PFSK-1 (cell line): ENCODE measurements around the gene TRPM5.

Source experiments
- FOXP2 ChIP-seq: optimal IDR thresholded peaks from 2 replicates; pipeline ENCODE3; 2011; ENCODE audit warnings: borderline replicate concordance, control low read depth, inconsistent platforms; ENCODE audit not compliant: insufficient read depth; ENCODE audit errors: extremely low read length, extremely low read depth
- POLR2AphosphoS5 ChIP-seq: IDR thresholded peaks from 2 replicates; pipeline ENCODE4 v1.6.1; 2012; ENCODE audit warnings: low read depth, mild to moderate bottlenecking, control low read depth, low read length, moderate library complexity
- SIN3A ChIP-seq: IDR thresholded peaks from 2 replicates; pipeline ENCODE4 v1.6.1; 2012; ENCODE audit warnings: mild to moderate bottlenecking, low read length, moderate library complexity, borderline replicate concordance; ENCODE audit not compliant: insufficient read depth
- TAF1 ChIP-seq: IDR thresholded peaks from 2 replicates; pipeline ENCODE4 v1.6.1; 2012; ENCODE audit warnings: low read length, control low read depth, borderline replicate concordance; ENCODE audit not compliant: insufficient read depth
- TF ChIP-seq, protein P1 (sequence below), 2 experiments: IDR thresholded peaks; 2 replicates each; pipeline versions ENCODE4 v1.6.1 to v1.8.0; 2011 to 2012; ENCODE audit warnings: low read depth in 2 of 2, low read length in 2 of 2, control low read depth in 1 of 2, inconsistent platforms in 1 of 2, mild to moderate bottlenecking in 1 of 2, moderate library complexity in 1 of 2; ENCODE audit not compliant: insufficient read depth in 1 of 2

The TRPM5 gene

GRCh38 chr11:2482204-2482603 is 37.9 kb upstream of the TRPM5 start:
- TF ChIP-seq, protein P1, sequence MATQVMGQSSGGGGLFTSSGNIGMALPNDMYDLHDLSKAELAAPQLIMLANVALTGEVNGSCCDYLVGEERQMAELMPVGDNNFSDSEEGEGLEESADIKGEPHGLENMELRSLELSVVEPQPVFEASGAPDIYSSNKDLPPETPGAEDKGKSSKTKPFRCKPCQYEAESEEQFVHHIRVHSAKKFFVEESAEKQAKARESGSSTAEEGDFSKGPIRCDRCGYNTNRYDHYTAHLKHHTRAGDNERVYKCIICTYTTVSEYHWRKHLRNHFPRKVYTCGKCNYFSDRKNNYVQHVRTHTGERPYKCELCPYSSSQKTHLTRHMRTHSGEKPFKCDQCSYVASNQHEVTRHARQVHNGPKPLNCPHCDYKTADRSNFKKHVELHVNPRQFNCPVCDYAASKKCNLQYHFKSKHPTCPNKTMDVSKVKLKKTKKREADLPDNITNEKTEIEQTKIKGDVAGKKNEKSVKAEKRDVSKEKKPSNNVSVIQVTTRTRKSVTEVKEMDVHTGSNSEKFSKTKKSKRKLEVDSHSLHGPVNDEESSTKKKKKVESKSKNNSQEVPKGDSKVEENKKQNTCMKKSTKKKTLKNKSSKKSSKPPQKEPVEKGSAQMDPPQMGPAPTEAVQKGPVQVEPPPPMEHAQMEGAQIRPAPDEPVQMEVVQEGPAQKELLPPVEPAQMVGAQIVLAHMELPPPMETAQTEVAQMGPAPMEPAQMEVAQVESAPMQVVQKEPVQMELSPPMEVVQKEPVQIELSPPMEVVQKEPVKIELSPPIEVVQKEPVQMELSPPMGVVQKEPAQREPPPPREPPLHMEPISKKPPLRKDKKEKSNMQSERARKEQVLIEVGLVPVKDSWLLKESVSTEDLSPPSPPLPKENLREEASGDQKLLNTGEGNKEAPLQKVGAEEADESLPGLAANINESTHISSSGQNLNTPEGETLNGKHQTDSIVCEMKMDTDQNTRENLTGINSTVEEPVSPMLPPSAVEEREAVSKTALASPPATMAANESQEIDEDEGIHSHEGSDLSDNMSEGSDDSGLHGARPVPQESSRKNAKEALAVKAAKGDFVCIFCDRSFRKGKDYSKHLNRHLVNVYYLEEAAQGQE (IDR thresholded peaks at IDR 0.05; ENCODE audit: insufficient read depth in 1 of 2, low read depth in 2 of 2, low read length in 2 of 2) = no peak
- no peak for TF ChIP-seq POLR2AphosphoS5
- no peak for TF ChIP-seq TAF1
- no peak for TF ChIP-seq SIN3A
- TF ChIP-seq FOXP2 = no peak

GRCh38 chr11:2481253-2481652 is 36.9 kb upstream of the TRPM5 start:
- TF ChIP-seq FOXP2 = no peak
- no peak for TF ChIP-seq TAF1
- TF ChIP-seq, protein P1 (IDR thresholded peaks at IDR 0.05; ENCODE audit: insufficient read depth in 1 of 2, low read depth in 2 of 2, low read length in 2 of 2) = no peak
- TF ChIP-seq POLR2AphosphoS5 = no peak
- TF ChIP-seq SIN3A = no peak

DNA sequence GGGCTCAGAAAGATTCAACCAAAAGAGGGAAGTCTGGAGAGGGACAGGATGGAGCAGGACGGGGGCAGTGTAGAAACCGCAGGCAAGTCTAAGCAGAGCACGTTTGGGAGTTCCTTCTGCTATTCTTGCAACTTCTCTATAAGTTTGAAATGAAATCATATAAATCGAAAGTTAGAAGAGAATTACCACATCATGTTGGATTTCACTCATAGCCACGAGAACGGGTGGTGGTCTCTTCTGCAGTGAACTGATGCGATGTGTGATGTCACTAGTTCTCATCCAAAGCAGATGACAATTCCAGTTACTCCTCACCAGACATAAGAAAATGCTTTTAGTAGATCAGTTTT is 36.5 kb upstream of the TRPM5 start:
- TF ChIP-seq TAF1 (no peak), FOXP2 (no peak), POLR2AphosphoS5 (no peak), SIN3A (no peak)
- TF ChIP-seq, protein P1 (IDR thresholded peaks at IDR 0.05; ENCODE audit: insufficient read depth in 1 of 2, low read depth in 2 of 2, low read length in 2 of 2) = no peak

GRCh38 chr11:2477936-2478335 is 33.6 kb upstream of the TRPM5 start:
- no peak for TF ChIP-seq SIN3A
- TF ChIP-seq POLR2AphosphoS5 = no peak
- TF ChIP-seq, protein P1 (IDR thresholded peaks at IDR 0.05; ENCODE audit: insufficient read depth in 1 of 2, low read depth in 2 of 2, low read length in 2 of 2) = no peak
- TF ChIP-seq TAF1 = no peak
- TF ChIP-seq FOXP2 = no peak

- TF ChIP-seq, protein P1 (IDR thresholded peaks at IDR 0.05; ENCODE audit: insufficient read depth in 1 of 2, low read depth in 2 of 2, low read length in 2 of 2) = no peak
Measured at GRCh38 chr11:2477254-2477653, 32.9 kb upstream of the TRPM5 start.
